H9 (cell line): ENCODE data around the gene FNDC3A. TPM values are rescaled to one million over a fixed set of nuclear protein-coding genes. Genes with fewer than 3 reads are reported as not detected.
"Not testable (repeated sequence)": the region's sequence is repeated elsewhere in the genome, so short reads cannot be mapped to it uniquely, and the experiment has no call there.

Experiments
- DNase-seq: peaks from one replicate; pipeline ENCODE4 v3.0.0-alpha.2; 2017
- H2AFZ ChIP-seq: one replicate; pipeline ENCODE4 v1.6.1; 2013; ENCODE audit warnings: mild to moderate bottlenecking, low read length, control low read depth, moderate library complexity
- H2AK5ac ChIP-seq: 2 replicates; pipeline ENCODE4 v1.6.1; 2013; ENCODE audit warnings: low read length, control low read depth, mixed read lengths; ENCODE audit not compliant: insufficient read length
- H2BK120ac ChIP-seq: one replicate; pipeline ENCODE4 v1.6.1; 2013; ENCODE audit warnings: low read depth, mild to moderate bottlenecking, low read length, control low read depth, inconsistent platforms; ENCODE audit not compliant: poor library complexity, severe bottlenecking
- H2BK12ac ChIP-seq: 2 replicates; pipeline ENCODE4 v1.6.1; 2013; ENCODE audit warnings: low read length, control low read depth, mixed read lengths, low read depth; ENCODE audit not compliant: insufficient read length
- H2BK15ac ChIP-seq: 2 replicates; pipeline ENCODE4 v1.6.1; 2013; ENCODE audit warnings: low read depth, low read length, control low read depth
- H2BK20ac ChIP-seq: one replicate; pipeline ENCODE4 v1.6.1; 2013; ENCODE audit warnings: low read depth, mild to moderate bottlenecking, low read length, control low read depth, inconsistent platforms; ENCODE audit not compliant: poor library complexity, severe bottlenecking
- H2BK5ac ChIP-seq: 2 replicates; pipeline ENCODE4 v1.6.1; 2013; ENCODE audit warnings: low read length, control low read depth, mixed read lengths; ENCODE audit not compliant: insufficient read length
- H3K14ac ChIP-seq: 2 replicates; pipeline ENCODE4 v1.6.1; 2013; ENCODE audit warnings: low read length, control low read depth; ENCODE audit not compliant: insufficient read depth
- H3K18ac ChIP-seq: 2 replicates; pipeline ENCODE4 v1.6.1; 2013; ENCODE audit warnings: low read depth, mild to moderate bottlenecking, mixed read lengths, low read length, control low read depth; ENCODE audit not compliant: insufficient read length
- H3K23ac ChIP-seq: 2 replicates; pipeline ENCODE4 v1.6.1; 2013; ENCODE audit warnings: low read length, control low read depth, mixed read lengths, low read depth; ENCODE audit not compliant: insufficient read length
- H3K23me2 ChIP-seq: 2 replicates; pipeline ENCODE4 v1.6.1; 2013; ENCODE audit warnings: low read depth, mild to moderate bottlenecking, mixed read lengths, low read length, control low read depth; ENCODE audit not compliant: insufficient read length, poor library complexity, severe bottlenecking
- H3K27ac ChIP-seq: 2 replicates; pipeline ENCODE4 v1.5.1; 2013; ENCODE audit warnings: low read length, control low read depth, mixed read lengths, low read depth; ENCODE audit not compliant: insufficient read length
- H3K27me3 ChIP-seq: 2 replicates; pipeline ENCODE4 v1.6.1; 2013; ENCODE audit warnings: low read length, control low read depth, inconsistent platforms; ENCODE audit not compliant: insufficient read depth
- H3K4ac ChIP-seq: 2 replicates; pipeline ENCODE4 v1.6.1; 2013; ENCODE audit warnings: low read depth, mild to moderate bottlenecking, control low read depth, inconsistent platforms, low read length, moderate library complexity
- H3K4me1 ChIP-seq: 2 replicates; pipeline ENCODE4 v1.6.1; 2013; ENCODE audit warnings: low read length, control low read depth, inconsistent platforms; ENCODE audit not compliant: insufficient read depth
- H3K4me2 ChIP-seq: 2 replicates; pipeline ENCODE4 v1.6.1; 2013; ENCODE audit warnings: low read length, control low read depth, mixed read lengths; ENCODE audit not compliant: insufficient read length, insufficient read depth
- H3K56ac ChIP-seq: 2 replicates; pipeline ENCODE4 v1.6.1; 2013; ENCODE audit warnings: low read depth, mild to moderate bottlenecking, mixed read lengths, low read length, control low read depth; ENCODE audit not compliant: insufficient read length
- H3K79me1 ChIP-seq: 2 replicates; pipeline ENCODE4 v1.6.1; 2013; ENCODE audit warnings: low read depth, mild to moderate bottlenecking, moderate library complexity, low read length, control low read depth, inconsistent platforms; ENCODE audit not compliant: insufficient read depth, poor library complexity, severe bottlenecking
- H3K79me2 ChIP-seq: 2 replicates; pipeline ENCODE4 v1.6.1; 2013; ENCODE audit warnings: low read length, control low read depth, inconsistent platforms; ENCODE audit not compliant: insufficient read depth
- H3K9ac ChIP-seq: 2 replicates; pipeline ENCODE4 v1.6.1; 2013; ENCODE audit warnings: low read length, control low read depth, mixed read lengths; ENCODE audit not compliant: insufficient read length; ENCODE audit errors: extremely low read depth
- H3K9me3 ChIP-seq: one replicate; pipeline ENCODE4 v1.6.1; 2013; ENCODE audit warnings: low read depth, low read length, inconsistent platforms; ENCODE audit not compliant: control insufficient read depth
- H3T11ph ChIP-seq: one replicate; pipeline ENCODE4 v1.6.1; 2013; ENCODE audit warnings: mild to moderate bottlenecking, low read length, control low read depth, inconsistent platforms
- H4K20me1 ChIP-seq: one replicate; pipeline ENCODE4 v1.6.1; 2013; ENCODE audit not compliant: control insufficient read depth, insufficient read length, insufficient read depth
- H4K5ac ChIP-seq: 2 replicates; pipeline ENCODE4 v1.6.1; 2013; ENCODE audit warnings: low read depth, mild to moderate bottlenecking, mixed read lengths, low read length, control low read depth; ENCODE audit not compliant: insufficient read length
- H4K8ac ChIP-seq: replicated peaks from 2 replicates; pipeline ENCODE4 v1.6.1; 2013; ENCODE audit warnings: low read length, control low read depth, mixed read lengths, low read depth; ENCODE audit not compliant: insufficient read length
- H4K91ac ChIP-seq: 2 replicates; pipeline ENCODE4 v1.6.1; 2013; ENCODE audit warnings: low read depth, mild to moderate bottlenecking, moderate library complexity, mixed read lengths, low read length, control low read depth; ENCODE audit not compliant: insufficient read length
- H3K27ac Mint-ChIP-seq, 3 experiments: 2 replicates in 2 of 3; 3 replicates in 1 of 3; pipeline ENCODE4 v1.8.0; 2020 to 2021; ENCODE audit warnings: mixed read lengths in 3 of 3, mild to moderate bottlenecking in 1 of 3, moderate library complexity in 1 of 3
- H3K27me3 Mint-ChIP-seq: 2 replicates; pipeline ENCODE4 v1.8.0; 2021; ENCODE audit warnings: low read depth, mild to moderate bottlenecking, moderate library complexity, mixed read lengths
- H3K36me3 Mint-ChIP-seq, 3 experiments: 2 replicates in 2 of 3; 3 replicates in 1 of 3; pipeline ENCODE4 v1.8.0; 2020 to 2021; ENCODE audit warnings: low read depth in 3 of 3, mixed read lengths in 3 of 3; ENCODE audit not compliant: insufficient read depth in 1 of 3
- H3K4me1 Mint-ChIP-seq, 2 experiments: 2 replicates each; pipeline ENCODE4 v1.8.0; 2020; ENCODE audit warnings: mixed read lengths in 2 of 2
- H3K4me3 Mint-ChIP-seq, 2 experiments: 2 replicates in 1 of 2; 3 replicates in 1 of 2; pipeline ENCODE4 v1.8.0; 2020 to 2021; ENCODE audit warnings: mild to moderate bottlenecking in 2 of 2, mixed read lengths in 2 of 2, moderate library complexity in 1 of 2
- H3K9me3 Mint-ChIP-seq, 2 experiments: 2 replicates in 1 of 2; 3 replicates in 1 of 2; pipeline ENCODE4 v1.8.0; 2020; ENCODE audit warnings: mild to moderate bottlenecking in 2 of 2, mixed read lengths in 2 of 2, moderate library complexity in 1 of 2
- CTCF ChIP-seq: fragments of 200-600 bp; sonication (generic); conservative IDR thresholded peaks from 3 replicates; pipeline ENCODE4 v1.8.0; 2021; ENCODE audit warnings: antibody characterized with exemption, mild to moderate bottlenecking
- WGBS: extraction: QIAGEN DNeasy Blood & Tissue Kit; methylation state at CpG from one replicate; pipeline ENCODE4 v1.1.7; 2013; ENCODE audit warnings: missing lambda C conversion rate, low lambda C conversion rate, mixed read lengths; ENCODE audit not compliant: insufficient read length; ENCODE audit errors: extremely low coverage; 5-methylcytosine and 5-hydroxymethylcytosine counted together
- total RNA-seq: library from RNA; stranded (reverse); gene quantifications from 2 replicates; pipeline ENCODE4 v1.2.1, GENCODE V29; 2021

Gene FNDC3A
- total RNA-seq, 1 experiment from 2014 or later: 27.4 TPM

GRCh38 chr13:49134305-49134704 lies 158.6 kb downstream of the FNDC3A start:
- no peak for TF ChIP-seq CTCF
- Histone ChIP-seq H3K4ac (no peak overlapping the region), H4K8ac (no peak overlapping the region), H3K4me2 (no peak overlapping the region), H3T11ph (no peak overlapping the region), H2AK5ac (no peak overlapping the region), H4K20me1 (no peaks in the 10 kb centered on the region), H3K56ac (no peak overlapping the region), H2BK20ac (no peak overlapping the region), H4K91ac (no peak overlapping the region), H2BK15ac (no peak overlapping the region), H4K5ac (no peak overlapping the region), H2BK12ac (no peak overlapping the region), H3K27ac (no peak overlapping the region), H3K23me2 (no peaks in the 10 kb centered on the region), H3K79me2 (peaks cover 1% of the 10 kb centered on the region; the same call in 1 of the 2 replicates), H3K79me1 (no peaks in the 10 kb centered on the region), H3K14ac (no peak overlapping the region), H3K9ac (no peak overlapping the region), H3K9me3 (no peaks in the 10 kb centered on the region), H2AFZ (no peak overlapping the region), H2BK120ac (no peak overlapping the region), H3K18ac (no peak overlapping the region), H3K4me1 (no peaks in the 10 kb centered on the region), H3K23ac (no peak overlapping the region), H3K27me3 (no peaks in the 10 kb centered on the region), H2BK5ac (no peak overlapping the region)
- H3K27ac Mint-ChIP-seq: no peak overlapping the region
- no CpG with 5 or more reads among the region's 3 CpGs for WGBS
- peaks cover 15 to 58% (median 51%) of the 10 kb centered on the region in 3 experiments; a peak in 6 of 7 replicates for H3K36me3 Mint-ChIP-seq
- no peaks in the 10 kb centered on the region for H3K27me3 Mint-ChIP-seq
- H3K4me3 Mint-ChIP-seq: no peak overlapping the region
- H3K9me3 Mint-ChIP-seq: no peaks in the 10 kb centered on the region
- no peak for DNase-seq
- H3K4me1 Mint-ChIP-seq: no peaks in the 10 kb centered on the region

- not testable (repeated sequence) for H3K27ac Mint-ChIP-seq, H2BK15ac ChIP-seq, H4K20me1 ChIP-seq, H3K4me1 ChIP-seq, H3K9me3 ChIP-seq, H2BK5ac ChIP-seq, H3K4me2 ChIP-seq, H3K4ac ChIP-seq, H2AFZ ChIP-seq, H3K4me3 Mint-ChIP-seq, H3K18ac ChIP-seq, H4K91ac ChIP-seq, H3K9me3 Mint-ChIP-seq, H2AK5ac ChIP-seq, H3K56ac ChIP-seq, H2BK120ac ChIP-seq, H3K9ac ChIP-seq, H3K79me1 ChIP-seq, H3K23me2 ChIP-seq, H3T11ph ChIP-seq, H2BK20ac ChIP-seq, H3K27me3 ChIP-seq, H3K27me3 Mint-ChIP-seq, DNase-seq, H4K5ac ChIP-seq, H2BK12ac ChIP-seq, H3K79me2 ChIP-seq, H3K23ac ChIP-seq, H4K8ac ChIP-seq, H3K14ac ChIP-seq, H3K4me1 Mint-ChIP-seq, H3K27ac ChIP-seq
- WGBS: no CpG with 5 or more reads among the region's 7 CpGs
- peaks cover 11 to 61% (median 40%) of the 10 kb centered on the region in 3 experiments; a peak in 6 of 7 replicates for H3K36me3 Mint-ChIP-seq
Measured at GRCh38 chr13:49137138-49137643, 161.5 kb downstream of the FNDC3A start.
